H1 (cell line): ENCODE measurements around the gene SLC37A2. TPM values are rescaled to one million over a fixed set of nuclear protein-coding genes. Genes with fewer than 3 reads are reported as not detected.

Experiments
- CHD1 ChIP-seq: IDR thresholded peaks from 2 replicates; pipeline ENCODE4 v1.6.1; 2012; ENCODE audit warnings: low read depth, low read length, improper control_type of control experiment
- CHD2 ChIP-seq: IDR thresholded peaks from 2 replicates; pipeline ENCODE4 v1.6.1; 2012; ENCODE audit warnings: low read length, improper control_type of control experiment
- KDM1A ChIP-seq: fragments of 200-600, 300-600 bp; sonication (generic); IDR thresholded peaks from 2 replicates; pipeline ENCODE4 v1.7.1; 2016; ENCODE audit warnings: mild to moderate bottlenecking, low read length, borderline replicate concordance
- NRF1 ChIP-seq: IDR thresholded peaks from 2 replicates; pipeline ENCODE4 v1.6.1; 2011; ENCODE audit warnings: mild to moderate bottlenecking, low read depth, low read length, improper control_type of control experiment
- RBBP5 ChIP-seq: IDR thresholded peaks from 2 replicates; pipeline ENCODE4 v1.7.1; 2012; ENCODE audit warnings: low read depth, mild to moderate bottlenecking, inconsistent platforms, low read length, moderate library complexity, borderline replicate concordance
- TAF7 ChIP-seq: optimal IDR thresholded peaks from 2 replicates; pipeline ENCODE3; 2011; ENCODE audit warnings: low read depth, mild to moderate bottlenecking, inconsistent platforms, low read length, moderate library complexity, borderline replicate concordance
- polyA plus RNA-seq, 7 experiments: library from polyadenylated mRNA; depleted of rRNA in 3 of 7; stranded (reverse) in 5 of 7; unstranded in 2 of 7; fragments of >200 nt in 5 of 7; fragments of 200-250 nt in 2 of 7; gene quantifications; 1 replicate in 5 of 7; 2 replicates in 1 of 7; 4 replicates in 1 of 7; pipeline versions ENCODE4 v1.2.1 to v1.2.3, GENCODE V29; 2011 to 2013; ENCODE audit warnings: missing spikeins in 2 of 7, mixed read lengths in 2 of 7
- total RNA-seq: library from RNA; stranded (reverse); fragmentation: NEBNext Ultra II Directional; extraction: Animal tissue kit (Norgen Biotek cat#: 25700); gene quantifications from 2 replicates; pipeline ENCODE4 v1.2.1, GENCODE V29; 2021

Gene SLC37A2
- total and polyA plus RNA-seq, 2 of the 8 experiments (the other 6 are each of a cell fraction or from before 2014, with no cell fraction given): 1.3 to 1.9 TPM

DNA sequence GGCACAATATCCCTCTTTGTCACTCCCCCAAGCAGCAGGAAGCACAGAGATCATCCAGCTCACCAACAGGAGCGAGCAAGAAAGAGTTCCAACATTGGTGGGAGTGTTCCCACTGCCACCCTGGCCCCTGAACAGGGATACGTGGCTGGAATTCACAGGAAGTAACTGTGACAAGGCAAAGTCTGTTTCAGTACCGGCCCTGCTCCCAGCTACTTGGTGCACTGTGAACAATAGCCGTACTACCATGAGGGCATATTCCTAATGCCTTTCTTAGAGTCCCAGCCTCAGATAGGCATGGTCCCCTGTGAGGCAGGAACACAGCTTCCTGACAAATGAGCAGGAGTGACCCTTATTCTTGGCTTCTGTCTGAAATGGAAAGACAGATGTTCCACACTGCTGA lies 1.8 kb upstream of the SLC37A2 start (continued):
- TF ChIP-seq KDM1A (no peak), CHD1 (no peak), NRF1 (no peak), CHD2 (no peak), RBBP5 (no peak), TAF7 (no peak)
